ENCODE results near the gene CHM. TPM values are rescaled to one million over a fixed set of nuclear protein-coding genes. Genes with fewer than 3 reads are reported as not detected.
A peak's percentile ranks its signal among the peaks of the same experiment; 100 is the strongest.

Gene CHM, protein sequence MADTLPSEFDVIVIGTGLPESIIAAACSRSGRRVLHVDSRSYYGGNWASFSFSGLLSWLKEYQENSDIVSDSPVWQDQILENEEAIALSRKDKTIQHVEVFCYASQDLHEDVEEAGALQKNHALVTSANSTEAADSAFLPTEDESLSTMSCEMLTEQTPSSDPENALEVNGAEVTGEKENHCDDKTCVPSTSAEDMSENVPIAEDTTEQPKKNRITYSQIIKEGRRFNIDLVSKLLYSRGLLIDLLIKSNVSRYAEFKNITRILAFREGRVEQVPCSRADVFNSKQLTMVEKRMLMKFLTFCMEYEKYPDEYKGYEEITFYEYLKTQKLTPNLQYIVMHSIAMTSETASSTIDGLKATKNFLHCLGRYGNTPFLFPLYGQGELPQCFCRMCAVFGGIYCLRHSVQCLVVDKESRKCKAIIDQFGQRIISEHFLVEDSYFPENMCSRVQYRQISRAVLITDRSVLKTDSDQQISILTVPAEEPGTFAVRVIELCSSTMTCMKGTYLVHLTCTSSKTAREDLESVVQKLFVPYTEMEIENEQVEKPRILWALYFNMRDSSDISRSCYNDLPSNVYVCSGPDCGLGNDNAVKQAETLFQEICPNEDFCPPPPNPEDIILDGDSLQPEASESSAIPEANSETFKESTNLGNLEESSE
- 10 to 100 TPM; 13.9 to 20.2 TPM for total RNA-seq

GRCh38 chrX:86047174-86047935, at the start of gene CHM:
TSS of gene CHM (minus strand) at chrX:86047558. CDS start at chrX:86047532, 26 bp downstream.
- H3K27ac ChIP-seq = peak within 1 kb of the TSS; percentile 78 to 81
- no peaks in the 10 kb centered on the region for H3K27me3 ChIP-seq (replicated peaks; ENCODE audit: insufficient read depth)
- intact Hi-C loops (cut with DNase I) = no loop called here
- no peaks in the 10 kb centered on the region for H3K4me1 ChIP-seq (replicated peaks)
- TF ChIP-seq POLR2AphosphoS5 (IDR thresholded peaks at IDR 0.05) (peak; percentile 91), POLR2A (IDR thresholded peaks at IDR 0.05) (peak; percentile 22)
- TF ChIP-seq, protein P1, sequence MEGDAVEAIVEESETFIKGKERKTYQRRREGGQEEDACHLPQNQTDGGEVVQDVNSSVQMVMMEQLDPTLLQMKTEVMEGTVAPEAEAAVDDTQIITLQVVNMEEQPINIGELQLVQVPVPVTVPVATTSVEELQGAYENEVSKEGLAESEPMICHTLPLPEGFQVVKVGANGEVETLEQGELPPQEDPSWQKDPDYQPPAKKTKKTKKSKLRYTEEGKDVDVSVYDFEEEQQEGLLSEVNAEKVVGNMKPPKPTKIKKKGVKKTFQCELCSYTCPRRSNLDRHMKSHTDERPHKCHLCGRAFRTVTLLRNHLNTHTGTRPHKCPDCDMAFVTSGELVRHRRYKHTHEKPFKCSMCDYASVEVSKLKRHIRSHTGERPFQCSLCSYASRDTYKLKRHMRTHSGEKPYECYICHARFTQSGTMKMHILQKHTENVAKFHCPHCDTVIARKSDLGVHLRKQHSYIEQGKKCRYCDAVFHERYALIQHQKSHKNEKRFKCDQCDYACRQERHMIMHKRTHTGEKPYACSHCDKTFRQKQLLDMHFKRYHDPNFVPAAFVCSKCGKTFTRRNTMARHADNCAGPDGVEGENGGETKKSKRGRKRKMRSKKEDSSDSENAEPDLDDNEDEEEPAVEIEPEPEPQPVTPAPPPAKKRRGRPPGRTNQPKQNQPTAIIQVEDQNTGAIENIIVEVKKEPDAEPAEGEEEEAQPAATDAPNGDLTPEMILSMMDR (IDR thresholded peaks at IDR 0.05) = no peak
- DNase-seq (ENCODE audit: low spot score) = peak; percentile 75
- peak within 1 kb of the TSS; percentile 41 to 52 for H3K4me3 ChIP-seq
- under 1% methylated on average over 25 of the region's 25 CpGs for WGBS
- H3K9me3 ChIP-seq = no peaks in the 10 kb centered on the region
- no peaks in the 10 kb centered on the region for H3K36me3 ChIP-seq

- Histone ChIP-seq H3K4me3 (no peak overlapping the region), H3K27ac (no peak overlapping the region), H3K36me3 (no peaks in the 10 kb centered on the region), H3K9me3 (no peaks in the 10 kb centered on the region), H3K4me1 (replicated peaks) (no peaks in the 10 kb centered on the region), H3K27me3 (replicated peaks; ENCODE audit: insufficient read depth) (no peaks in the 10 kb centered on the region)
- intact Hi-C loops (cut with DNase I) = no loop called here
- no peak for DNase-seq (ENCODE audit: low spot score)
- TF ChIP-seq POLR2A (IDR thresholded peaks at IDR 0.05) (no peak), POLR2AphosphoS5 (IDR thresholded peaks at IDR 0.05) (no peak)
- TF ChIP-seq, protein P1 (IDR thresholded peaks at IDR 0.05) = no peak
- 44% methylated on average over 5 of the region's 5 CpGs for WGBS
Observed at GRCh38 chrX:86078650-86079049, 31.3 kb upstream of the CHM start.

GRCh38 chrX:86066998-86067397, 19.6 kb upstream of the CHM start:
- DNase-seq (ENCODE audit: low spot score) = no peak
- Histone ChIP-seq H3K27me3 (replicated peaks; ENCODE audit: insufficient read depth) (no peaks in the 10 kb centered on the region), H3K4me3 (no peak overlapping the region), H3K4me1 (replicated peaks) (no peaks in the 10 kb centered on the region), H3K9me3 (no peaks in the 10 kb centered on the region), H3K36me3 (no peaks in the 10 kb centered on the region), H3K27ac (no peak overlapping the region)
- WGBS = 84% methylated on average over 4 of the region's 4 CpGs
- TF ChIP-seq POLR2A (IDR thresholded peaks at IDR 0.05) = no peak
- TF ChIP-seq POLR2AphosphoS5 (IDR thresholded peaks at IDR 0.05) = no peak
- TF ChIP-seq, protein P1 (IDR thresholded peaks at IDR 0.05) = no peak
- intact Hi-C loops (cut with DNase I) = no loop called here

- Histone ChIP-seq H3K36me3 (no peaks in the 10 kb centered on the region), H3K4me1 (replicated peaks) (no peaks in the 10 kb centered on the region), H3K4me3 (no peak overlapping the region), H3K27me3 (replicated peaks; ENCODE audit: insufficient read depth) (no peaks in the 10 kb centered on the region), H3K9me3 (no peaks in the 10 kb centered on the region), H3K27ac (no peak overlapping the region)
- no peak for DNase-seq (ENCODE audit: low spot score)
- WGBS = 93% methylated on average over 3 of the region's 3 CpGs
- intact Hi-C loops (cut with DNase I) = no loop called here
- no peak for TF ChIP-seq POLR2A (IDR thresholded peaks at IDR 0.05)
- TF ChIP-seq POLR2AphosphoS5 (IDR thresholded peaks at IDR 0.05) = no peak
- TF ChIP-seq, protein P1 (IDR thresholded peaks at IDR 0.05) = no peak
Observed at GRCh38 chrX:86061407-86061806, 14.0 kb upstream of the CHM start.
